Measurements from ENCODE around the gene ITPK1. TPM values are rescaled to one million over a fixed set of nuclear protein-coding genes. Genes with fewer than 3 reads are reported as not detected.
A peak's percentile ranks its signal among the peaks of the same experiment; 100 is the strongest.

ITPK1 gene
- total and polyA plus RNA-seq, 10 of the 15 experiments (the other 5 are each of a cell fraction or from before 2014, with no cell fraction given): 1.3 to 73.2 (median 27.0) TPM

GRCh38 chr14:93163564-93163963 is 47.8 kb upstream of the ITPK1 start (continued):
- TF ChIP-seq NBN (IDR thresholded peaks at IDR 0.05) (no peak), SMAD1 (IDR thresholded peaks at IDR 0.05; ENCODE audit: low read depth, partially characterized antibody) (no peak)

- FAIRE-seq (no peak), DNase-seq (ENCODE audit: low read depth, low spot score) (no peak), ATAC-seq (no peak)
- no peak overlapping the region for H3K4me2 ChIP-seq (ENCODE audit: control insufficient read depth, insufficient read depth)
- no TSS peak for BruUV-seq (replicated peaks)
- no peak overlapping the region for H2AFZ ChIP-seq (ENCODE audit: control insufficient read depth, low read depth, low read length)
- no peak overlapping the region for H3K4me3 ChIP-seq
- POLR2A ChIA-PET: no interaction called here
- CTCF ChIA-PET: interaction anchor here (1.3 to 2.9 kb wide), 10 partner anchors 15 to 209 kb away, joined by 3 to 50 read pairs (median 8); partner anchors contain the start of gene ITPK1
- in situ Hi-C loops (cut with MboI): no loop called here
- no peaks in the 10 kb centered on the region for H3K36me3 ChIP-seq (ENCODE audit: control insufficient read depth in 2 of 2, insufficient read depth in 2 of 2, low read length in 1 of 2)
- intact Hi-C loops (cut with micrococcal nuclease; ENCODE audit: unreplicated experiment): loop anchor here (1.0 to 10.0 kb wide), 2 partner anchors 127 to 447 kb away; no protein-coding TSS in a partner anchor
- no peaks in the 10 kb centered on the region for H3K27me3 ChIP-seq (replicated peaks in 1 of 2; ENCODE audit: control insufficient read depth in 2 of 2, insufficient read depth in 2 of 2, low read length in 1 of 2)
- WGBS (ENCODE audit: insufficient coverage, insufficient replicate concordance, low lambda C conversion rate, missing lambda C conversion rate): 45% methylated on average over 4 of the region's 4 CpGs
- no peak for TF ChIP-seq EP300 (IDR thresholded peaks at IDR 0.05; ENCODE audit: borderline replicate concordance in 1 of 2, control insufficient read depth in 1 of 2, low read depth in 2 of 2, low read length in 2 of 2)
- TF ChIP-seq ATF7 (IDR thresholded peaks at IDR 0.05; ENCODE audit: low read depth): peak; percentile 39; the same call in 1 of the 2 replicates
- no peaks in the 10 kb centered on the region for H3K9me3 ChIP-seq (replicated peaks; ENCODE audit: control insufficient read depth, insufficient read depth, low read length)
- SMC1A ChIA-PET (ENCODE audit: uncharacterized antibody, unreplicated experiment): interaction anchor here (1.1 to 2.5 kb wide), 4 partner anchors 42 to 206 kb away, joined by 3 to 30 read pairs (median 3); no protein-coding TSS in a partner anchor
- H4K20me1 ChIP-seq (ENCODE audit: control insufficient read depth, insufficient read depth): no peaks in the 10 kb centered on the region
- RAD21 ChIA-PET (ENCODE audit: unreplicated experiment): interaction anchor here (1.2 to 2.1 kb wide), 4 partner anchors 15 to 48 kb away, joined by 3 to 22 read pairs (median 6); partner anchors contain the start of genes GON7 and UBR7
- no peak overlapping the region for H3K27ac ChIP-seq (ENCODE audit: control insufficient read depth, insufficient read depth)
- no peaks in the 10 kb centered on the region for H3K79me2 ChIP-seq (ENCODE audit: control insufficient read depth, insufficient read depth, low read length)
- H3K4me1 ChIP-seq (ENCODE audit: control insufficient read depth, insufficient read depth, low read length): peaks cover 5% of the 10 kb centered on the region
- no peak overlapping the region for H3K9ac ChIP-seq (ENCODE audit: control insufficient read depth, insufficient read depth, low read length)
Measured at GRCh38 chr14:93161411-93161940, 45.8 kb upstream of the ITPK1 start.

All from GM12878 (cell line).